Keratinocyte (primary cell): ENCODE data around the gene NCKAP5. TPM values are rescaled to one million over a fixed set of nuclear protein-coding genes. Genes with fewer than 3 reads are reported as not detected.

ENCODE experiments used
- DNase-seq: peaks from one replicate; pipeline ENCODE4 v3.0.0-alpha.2; 2011; ENCODE audit warnings: low read depth, missing footprints, low spot score
- FAIRE-seq: peaks from 2 replicates; lab custom pipeline; 2011; peaks lifted over from hg19 to GRCh38; lab: Jason Lieb, UNC
- H2AFZ ChIP-seq: 2 replicates; pipeline ENCODE4 v1.6.0; 2012; ENCODE audit warnings: low read length, control low read depth, inconsistent platforms; ENCODE audit not compliant: control insufficient read depth
- H3K27ac ChIP-seq: 2 replicates; pipeline ENCODE4 v1.5.1; 2011; ENCODE audit warnings: low read length; ENCODE audit not compliant: control insufficient read depth, insufficient read depth
- H3K27me3 ChIP-seq: 3 replicates; pipeline ENCODE4 v1.6.0; 2011; ENCODE audit warnings: low read length; ENCODE audit not compliant: control insufficient read depth, insufficient read depth; ENCODE audit errors: extremely low read depth
- H3K36me3 ChIP-seq, 2 experiments: 2 replicates in 1 of 2; 3 replicates in 1 of 2; pipeline ENCODE4 v1.5.1; 2011; ENCODE audit warnings: low read length in 2 of 2, mild to moderate bottlenecking in 1 of 2; ENCODE audit not compliant: control insufficient read depth in 2 of 2, insufficient read depth in 2 of 2; ENCODE audit errors: extremely low read depth in 1 of 2
- H3K4me1 ChIP-seq: 3 replicates; pipeline ENCODE4 v1.5.1; 2011; ENCODE audit warnings: low read length; ENCODE audit not compliant: control insufficient read depth, insufficient read depth; ENCODE audit errors: extremely low read depth
- H3K4me2 ChIP-seq: 3 replicates; pipeline ENCODE4 v1.6.0; 2011; ENCODE audit warnings: low read depth, low read length; ENCODE audit not compliant: control insufficient read depth, insufficient read depth; ENCODE audit errors: extremely low read depth
- H3K4me3 ChIP-seq, 3 experiments: fragments of 200-600 bp in 1 of 3; sonication (generic) in 1 of 3; 2 replicates in 2 of 3; 3 replicates in 1 of 3; pipeline ENCODE4 v1.5.1; 2011 to 2016; ENCODE audit warnings: low read length in 3 of 3, mild to moderate bottlenecking in 3 of 3, control low read depth in 2 of 3, inconsistent platforms in 1 of 3, low read depth in 1 of 3, mixed read lengths in 1 of 3, mixed run types in 1 of 3, moderate library complexity in 1 of 3; ENCODE audit not compliant: control insufficient read depth in 2 of 3, insufficient read depth in 2 of 3; ENCODE audit errors: extremely low read depth in 1 of 3
- H3K79me2 ChIP-seq: 2 replicates; pipeline ENCODE4 v1.6.0; 2012; ENCODE audit warnings: low read length; ENCODE audit not compliant: control insufficient read depth, insufficient read depth
- H3K9ac ChIP-seq: 3 replicates; pipeline ENCODE4 v1.6.0; 2011; ENCODE audit warnings: low read length; ENCODE audit not compliant: control insufficient read depth, insufficient read depth; ENCODE audit errors: extremely low read depth
- H3K9me1 ChIP-seq: 3 replicates; pipeline ENCODE4 v1.6.0; 2011; ENCODE audit warnings: low read length; ENCODE audit not compliant: control insufficient read depth, insufficient read depth; ENCODE audit errors: extremely low read depth
- H3K9me3 ChIP-seq: 2 replicates; pipeline ENCODE4 v1.5.1; 2012; ENCODE audit warnings: low read depth, low read length; ENCODE audit not compliant: control insufficient read depth
- H4K20me1 ChIP-seq: 3 replicates; pipeline ENCODE4 v1.6.0; 2011; ENCODE audit warnings: low read length; ENCODE audit not compliant: control insufficient read depth, insufficient read depth; ENCODE audit errors: extremely low read depth
- CTCF ChIP-seq, 3 experiments: IDR thresholded peaks in 1 of 3; conservative IDR thresholded peaks in 1 of 3; optimal IDR thresholded peaks in 1 of 3; 2 replicates in 2 of 3; 3 replicates in 1 of 3; pipeline versions ENCODE3 to v1.5.1; 2011; ENCODE audit warnings: low read length in 3 of 3, mild to moderate bottlenecking in 3 of 3, moderate library complexity in 2 of 3, control low read depth in 1 of 3, inconsistent platforms in 1 of 3; ENCODE audit not compliant: insufficient read depth in 2 of 3; ENCODE audit errors: extremely low read depth in 1 of 3
- EZH2 ChIP-seq: IDR thresholded peaks from one replicate; pipeline ENCODE4 v1.6.1; 2012; ENCODE audit warnings: inconsistent platforms, mild to moderate bottlenecking, low read length, moderate library complexity
- dilution Hi-C: fragments of 300-500 bp; cut with MboI; formaldehyde crosslinking; loops from one replicate; pipeline ENCODE4 v1.7.0; 2020; ENCODE audit warnings: low sequenced_read_pairs; ENCODE audit not compliant: extremely low pct_ligation_motif_present
- polyA plus RNA-seq, 5 experiments: library from polyadenylated mRNA; depleted of rRNA in 3 of 5; stranded (reverse) in 3 of 5; stranded (forward) in 1 of 5; unstranded in 1 of 5; fragments of >200 nt; gene quantifications; 1 replicate in 1 of 5; 2 replicates in 3 of 5; 3 replicates in 1 of 5; pipeline versions ENCODE4 v1.2.1 to v1.2.3, GENCODE V29; 2011 to 2012; ENCODE audit warnings: missing spikeins in 2 of 5, low read depth in 1 of 5, low replicate concordance in 1 of 5

NCKAP5 gene
- polyA plus RNA-seq, 1 donor (not counting 4 experiments of a cell fraction or from before 2014, with no cell fraction given): 3.6 TPM

GRCh38 chr2:132752421-132753206 lies 815.6 kb downstream of the NCKAP5 start:
- Histone ChIP-seq H3K9ac (no peak overlapping the region), H3K4me3 (no peak overlapping the region), H3K27ac (no peak overlapping the region), H3K9me3 (no peaks in the 10 kb centered on the region), H3K79me2 (no peaks in the 10 kb centered on the region), H3K4me1 (peaks cover 4% of the 10 kb centered on the region), H3K4me2 (no peak overlapping the region), H3K9me1 (no peaks in the 10 kb centered on the region), H4K20me1 (no peaks in the 10 kb centered on the region), H3K27me3 (no peaks in the 10 kb centered on the region), H2AFZ (no peak overlapping the region), H3K36me3 (no peaks in the 10 kb centered on the region)
- dilution Hi-C loops: no loop called here
- TF ChIP-seq CTCF (optimal IDR thresholded peaks at IDR 0.05 in 1 of 3, IDR thresholded peaks at IDR 0.05 in 1 of 3, conservative IDR thresholded peaks at IDR 0.05 in 1 of 3; ENCODE audit: extremely low read depth in 1 of 3, insufficient read depth in 2 of 3, low read length in 3 of 3) (no peak), EZH2 (no peak)
- FAIRE-seq (no peak), DNase-seq (no peak)

- Histone ChIP-seq H3K4me2 (no peak overlapping the region), H3K4me3 (no peak overlapping the region), H3K79me2 (no peaks in the 10 kb centered on the region), H4K20me1 (no peaks in the 10 kb centered on the region), H2AFZ (no peak overlapping the region), H3K9me1 (no peaks in the 10 kb centered on the region), H3K36me3 (no peaks in the 10 kb centered on the region), H3K27me3 (no peaks in the 10 kb centered on the region), H3K9ac (no peak overlapping the region), H3K4me1 (no peaks in the 10 kb centered on the region), H3K27ac (no peak overlapping the region), H3K9me3 (no peaks in the 10 kb centered on the region)
- dilution Hi-C loops: no loop called here
- DNase-seq (no peak), FAIRE-seq (no peak)
- no peak for TF ChIP-seq EZH2
- no peak for TF ChIP-seq CTCF (optimal IDR thresholded peaks at IDR 0.05 in 1 of 3, IDR thresholded peaks at IDR 0.05 in 1 of 3, conservative IDR thresholded peaks at IDR 0.05 in 1 of 3; ENCODE audit: extremely low read depth in 1 of 3, insufficient read depth in 2 of 3, low read length in 3 of 3)
Observed at GRCh38 chr2:132751836-132752235, 816.4 kb downstream of the NCKAP5 start.
